ENCODE measurements around the gene ABITRAM.

The ABITRAM gene

GRCh38 chr9:108933231-108933717 is 926 bp upstream of the ABITRAM start:
- TF ChIP-seq CTCF (conservative IDR thresholded peaks at IDR 0.05; ENCODE audit: low read depth, low read length): no peak
- H3K4me3 ChIP-seq (ENCODE audit: low read length): peak overlapping the region; percentile 80
- no peak for DNase-seq (ENCODE audit: low read depth)

- peak; percentile 88 for DNase-seq (ENCODE audit: low read depth)
- TF ChIP-seq CTCF (conservative IDR thresholded peaks at IDR 0.05; ENCODE audit: low read depth, low read length): peak; percentile 43
- peak within 1 kb of the TSS; percentile 80 for H3K4me3 ChIP-seq (ENCODE audit: low read length)
Measured at GRCh38 chr9:108933718-108934322, 380 bp upstream of the ABITRAM start, which contains the start of gene ELP1. Gene ELP1 (minus strand): TSS chr9:108934124. CDS start chr9:108931146, 2,978 bp downstream.

GRCh38 chr9:108937561-108938305 is 3.5 kb downstream of the ABITRAM start:
- DNase-seq (ENCODE audit: low read depth): no peak
- no peak for TF ChIP-seq CTCF (conservative IDR thresholded peaks at IDR 0.05; ENCODE audit: low read depth, low read length)
- no peak overlapping the region for H3K4me3 ChIP-seq (ENCODE audit: low read length)

- no peak overlapping the region for H3K4me3 ChIP-seq (ENCODE audit: low read length)
- no peak for TF ChIP-seq CTCF (conservative IDR thresholded peaks at IDR 0.05; ENCODE audit: low read depth, low read length)
- DNase-seq (ENCODE audit: low read depth): no peak
Measured at GRCh38 chr9:108939975-108940374, 5.8 kb downstream of the ABITRAM start.

- DNase-seq (ENCODE audit: low read depth): no peak
- H3K4me3 ChIP-seq (ENCODE audit: low read length): no peak overlapping the region
- TF ChIP-seq CTCF (conservative IDR thresholded peaks at IDR 0.05; ENCODE audit: low read depth, low read length): no peak
Measured at GRCh38 chr9:108950168-108950567, 16.0 kb downstream of the ABITRAM start.

GRCh38 chr9:108951578-108951977 is 17.4 kb downstream of the ABITRAM start:
- DNase-seq (ENCODE audit: low read depth): no peak
- no peak for TF ChIP-seq CTCF (conservative IDR thresholded peaks at IDR 0.05; ENCODE audit: low read depth, low read length)
- no peak overlapping the region for H3K4me3 ChIP-seq (ENCODE audit: low read length)
